IMR-90 (cell line): ENCODE measurements around the gene TMEM63C. TPM values are rescaled to one million over a fixed set of nuclear protein-coding genes. Genes with fewer than 3 reads are reported as not detected.

Experiments
- ATAC-seq: fragments of 200-7000 bp; cut with Tn5 transposase; 2 replicates; pipeline ENCODE4 v1.9.1; 2020; ENCODE audit warnings: low read depth, mild to moderate bottlenecking, moderate library complexity
- BruUV-seq: library from RNA; stranded (reverse); fragments of 400-500 nt; replicated peaks from 2 replicates; lab custom pipeline; 2021; lab: Mats Ljungman, UMichigan
- CTCF ChIA-PET: fragments of 300-600 bp; formaldehyde crosslinking; extraction: SDS; loops from one replicate; lab custom pipeline; 2021; ENCODE audit warnings: antibody characterized with exemption; lab: Yijun Ruan, JAX
- POLR2A ChIA-PET: fragments of 300-600 bp; sonication (Branson Sonifier 250); formaldehyde crosslinking; loops from one replicate; lab custom pipeline; 2022; ENCODE audit warnings: antibody characterized with exemption; ENCODE audit not compliant: unreplicated experiment; lab: Charles Lee
- DNase-seq: peaks from one replicate; pipeline ENCODE4 v3.0.0; 2013
- H2AFZ ChIP-seq: replicated peaks from 2 replicates; pipeline ENCODE3; 2013; ENCODE audit warnings: low read length, mild to moderate bottlenecking; ENCODE audit not compliant: poor library complexity
- H2AK5ac ChIP-seq: 2 replicates; pipeline ENCODE4 v1.6.1; 2013; ENCODE audit warnings: low read depth, low read length, inconsistent platforms
- H2AK9ac ChIP-seq: replicated peaks from 2 replicates; pipeline ENCODE3; 2013; ENCODE audit warnings: mild to moderate bottlenecking, low read depth, low read length, moderate library complexity; ENCODE audit not compliant: poor library complexity
- H2BK120ac ChIP-seq: 2 replicates; pipeline ENCODE4 v1.6.1; 2013; ENCODE audit warnings: low read depth, low read length, inconsistent platforms
- H2BK15ac ChIP-seq: 3 replicates; pipeline ENCODE4 v1.6.1; 2013; ENCODE audit warnings: low read depth, low read length, inconsistent platforms
- H2BK20ac ChIP-seq: 2 replicates; pipeline ENCODE4 v1.6.1; 2013; ENCODE audit warnings: low read depth, mild to moderate bottlenecking, inconsistent platforms, low read length, moderate library complexity
- H2BK5ac ChIP-seq: 2 replicates; pipeline ENCODE4 v1.6.1; 2013; ENCODE audit warnings: mild to moderate bottlenecking, low read depth, low read length, inconsistent platforms; ENCODE audit not compliant: poor library complexity, severe bottlenecking
- H3K14ac ChIP-seq: replicated peaks from 2 replicates; pipeline ENCODE4 v1.6.1; 2013; ENCODE audit warnings: low read depth, low read length, inconsistent platforms
- H3K18ac ChIP-seq: 2 replicates; pipeline ENCODE4 v1.6.1; 2013; ENCODE audit warnings: low read depth, low read length, control low read depth
- H3K23ac ChIP-seq: 2 replicates; pipeline ENCODE4 v1.6.1; 2013; ENCODE audit warnings: low read depth, low read length, inconsistent platforms
- H3K27ac ChIP-seq: 2 replicates; pipeline ENCODE4 v1.5.1; 2013; ENCODE audit warnings: mild to moderate bottlenecking, control low read depth, low read length; ENCODE audit not compliant: insufficient read depth
- H3K27me3 ChIP-seq: 2 replicates; pipeline ENCODE4 v1.6.1; 2013; ENCODE audit warnings: low read length; ENCODE audit not compliant: control insufficient read depth, insufficient read depth
- H3K36me3 ChIP-seq: 2 replicates; pipeline ENCODE4 v1.6.1; 2013; ENCODE audit warnings: low read length, mixed read lengths; ENCODE audit not compliant: control insufficient read depth, insufficient read depth
- H3K4ac ChIP-seq: 2 replicates; pipeline ENCODE4 v1.6.1; 2013; ENCODE audit warnings: low read depth, low read length, inconsistent platforms
- H3K4me1 ChIP-seq: 2 replicates; pipeline ENCODE4 v1.6.1; 2013; ENCODE audit warnings: low read length, mixed read lengths; ENCODE audit not compliant: control insufficient read depth, insufficient read depth
- H3K4me2 ChIP-seq: 2 replicates; pipeline ENCODE4 v1.6.1; 2013; ENCODE audit warnings: low read depth, mild to moderate bottlenecking, control low read depth, low read length, moderate library complexity
- H3K4me3 ChIP-seq: 2 replicates; pipeline ENCODE4 v1.5.1; 2013; ENCODE audit warnings: low read depth, mild to moderate bottlenecking, control low read depth, low read length, moderate library complexity; ENCODE audit not compliant: insufficient read depth
- H3K56ac ChIP-seq: 2 replicates; pipeline ENCODE4 v1.6.1; 2013; ENCODE audit warnings: low read length, inconsistent platforms; ENCODE audit not compliant: insufficient read depth; ENCODE audit errors: extremely low read depth
- H3K79me1 ChIP-seq, 2 experiments: 2 replicates each; pipeline ENCODE4 v1.6.1; 2013; ENCODE audit warnings: low read length in 2 of 2, inconsistent platforms in 1 of 2, low read depth in 1 of 2
- H3K9ac ChIP-seq: 2 replicates; pipeline ENCODE4 v1.6.1; 2013; ENCODE audit warnings: low read depth, low read length, control low read depth
- H3K9me1 ChIP-seq: 2 replicates; pipeline ENCODE4 v1.6.1; 2013; ENCODE audit warnings: low read length, inconsistent platforms; ENCODE audit not compliant: insufficient read depth
- H3K9me3 ChIP-seq: 2 replicates; pipeline ENCODE4 v1.6.1; 2013; ENCODE audit warnings: low read length; ENCODE audit not compliant: control insufficient read depth, insufficient read depth
- H4K20me1 ChIP-seq: 2 replicates; pipeline ENCODE4 v1.6.1; 2013; ENCODE audit warnings: low read length, inconsistent platforms; ENCODE audit not compliant: insufficient read depth
- H4K5ac ChIP-seq: 2 replicates; pipeline ENCODE4 v1.6.1; 2013; ENCODE audit warnings: mild to moderate bottlenecking, low read depth, low read length, control low read depth
- H4K8ac ChIP-seq, 2 experiments: 2 replicates each; pipeline ENCODE4 v1.6.1; 2013; ENCODE audit warnings: low read depth in 2 of 2, low read length in 2 of 2, control low read depth in 1 of 2, inconsistent platforms in 1 of 2
- H4K91ac ChIP-seq: 2 replicates; pipeline ENCODE4 v1.6.1; 2013; ENCODE audit warnings: low read depth, low read length, inconsistent platforms; ENCODE audit not compliant: insufficient read depth
- BHLHE40 ChIP-seq: fragments of 150-350 bp; IDR thresholded peaks from 2 replicates; pipeline ENCODE4 v1.6.1; 2016; ENCODE audit warnings: mild to moderate bottlenecking, low read depth, low read length
- CEBPB ChIP-seq: IDR thresholded peaks from 2 replicates; pipeline ENCODE4 v1.6.1; 2012; ENCODE audit warnings: low read depth, low read length, improper control_type of control experiment
- CHD1 ChIP-seq: IDR thresholded peaks from 2 replicates; pipeline ENCODE4 v1.6.1; 2012; ENCODE audit warnings: low read depth, low read length, improper control_type of control experiment
- FOS ChIP-seq: fragments of 150-350 bp; IDR thresholded peaks from 2 replicates; pipeline ENCODE4 v1.6.1; 2016; ENCODE audit warnings: low read depth, low read length
- MAFK ChIP-seq: IDR thresholded peaks from 2 replicates; pipeline ENCODE4 v1.6.1; 2012; ENCODE audit warnings: low read depth, low read length, improper control_type of control experiment
- MAZ ChIP-seq: IDR thresholded peaks from 2 replicates; pipeline ENCODE4 v1.6.1; 2012; ENCODE audit warnings: low read depth, mild to moderate bottlenecking, low read length, improper control_type of control experiment, moderate library complexity, borderline replicate concordance
- MXI1 ChIP-seq: IDR thresholded peaks from 2 replicates; pipeline ENCODE4 v1.6.1; 2012; ENCODE audit warnings: low read depth, mild to moderate bottlenecking, low read length, moderate library complexity, borderline replicate concordance
- NFE2L2 ChIP-seq: fragments of 150-350 bp; IDR thresholded peaks from 2 replicates; pipeline ENCODE4 v1.6.1; 2016; ENCODE audit warnings: low read depth, mild to moderate bottlenecking, low read length
- POLR2A ChIP-seq: IDR thresholded peaks from 2 replicates; pipeline ENCODE4 v1.6.1; 2012; ENCODE audit warnings: mild to moderate bottlenecking, low read depth, low read length
- RAD21 ChIP-seq: IDR thresholded peaks from 2 replicates; pipeline ENCODE4 v1.6.1; 2012; ENCODE audit warnings: low read length, improper control_type of control experiment
- RCOR1 ChIP-seq: IDR thresholded peaks from 2 replicates; pipeline ENCODE4 v1.6.1; 2012; ENCODE audit warnings: mild to moderate bottlenecking, low read length, improper control_type of control experiment; ENCODE audit not compliant: insufficient replicate concordance
- RFX5 ChIP-seq: IDR thresholded peaks from 2 replicates; pipeline ENCODE4 v1.8.0; 2012; ENCODE audit warnings: low read depth, mild to moderate bottlenecking, low read length, moderate library complexity
- SMC3 ChIP-seq: fragments of 150-350 bp; IDR thresholded peaks from 2 replicates; pipeline ENCODE4 v1.6.1; 2016; ENCODE audit warnings: low read depth, mild to moderate bottlenecking, antibody characterized with exemption, low read length, moderate library complexity
- WGBS, 2 experiments: methylation state at CpG; one replicate each; pipeline versions ENCODE4 v1.1.5 to v1.1.7; 2013; ENCODE audit warnings: missing lambda C conversion rate in 2 of 2; ENCODE audit not compliant: insufficient read length in 1 of 2; ENCODE audit errors: extremely low coverage in 2 of 2; 5-methylcytosine and 5-hydroxymethylcytosine counted together
- dilution Hi-C: fragments of 300-500 bp; cut with HindIII; formaldehyde crosslinking; loops from one replicate; pipeline ENCODE4 v1.14.3; 2018; ENCODE audit warnings: low sequenced_read_pairs; ENCODE audit not compliant: unreplicated experiment
- in situ Hi-C: fragments of 300-500 bp; cut with MboI; formaldehyde crosslinking; loops from 3 replicates; pipeline ENCODE4 v1.14.3; 2019; ENCODE audit warnings: low sequenced_read_pairs, inconsistent platforms, mixed read lengths
- intact Hi-C: fragments of 100-400 bp; cut with micrococcal nuclease; formaldehyde crosslinking; loops from 2 replicates; pipeline ENCODE4 v1.10.0; 2022
- polyA plus RNA-seq, 3 experiments: library from polyadenylated mRNA; depleted of rRNA; stranded (reverse); fragments of >200 nt; gene quantifications; 2 replicates each; pipeline ENCODE4 v1.2.3, GENCODE V29; 2012; ENCODE audit warnings: low replicate concordance in 1 of 3
- total RNA-seq: library from RNA; depleted of rRNA; stranded (reverse); fragments of >200 nt; gene quantifications from 2 replicates; pipeline ENCODE4 v1.2.3, GENCODE V29; 2012
- TF ChIP-seq, protein P1 (sequence below): fragments of 150-350 bp; IDR thresholded peaks from 2 replicates; pipeline ENCODE4 v1.6.1; 2016; ENCODE audit warnings: low read depth, mild to moderate bottlenecking, low read length, moderate library complexity, borderline replicate concordance
- TF ChIP-seq, protein P2 (sequence below): fragments of 150-350 bp; IDR thresholded peaks from 2 replicates; pipeline ENCODE4 v1.6.1; 2017; ENCODE audit warnings: mild to moderate bottlenecking, antibody characterized with exemption, low read length, low read depth
- TF ChIP-seq, protein P3 (sequence below): conservative IDR thresholded peaks from 2 replicates; pipeline ENCODE4 v1.5.1; 2012; ENCODE audit warnings: mild to moderate bottlenecking, low read depth, low read length, improper control_type of control experiment

TMEM63C gene
- total and polyA plus RNA-seq, 2 of the 4 experiments (the other 2 are of a cell fraction): under 0.01 TPM; not detected in 1

DNA sequence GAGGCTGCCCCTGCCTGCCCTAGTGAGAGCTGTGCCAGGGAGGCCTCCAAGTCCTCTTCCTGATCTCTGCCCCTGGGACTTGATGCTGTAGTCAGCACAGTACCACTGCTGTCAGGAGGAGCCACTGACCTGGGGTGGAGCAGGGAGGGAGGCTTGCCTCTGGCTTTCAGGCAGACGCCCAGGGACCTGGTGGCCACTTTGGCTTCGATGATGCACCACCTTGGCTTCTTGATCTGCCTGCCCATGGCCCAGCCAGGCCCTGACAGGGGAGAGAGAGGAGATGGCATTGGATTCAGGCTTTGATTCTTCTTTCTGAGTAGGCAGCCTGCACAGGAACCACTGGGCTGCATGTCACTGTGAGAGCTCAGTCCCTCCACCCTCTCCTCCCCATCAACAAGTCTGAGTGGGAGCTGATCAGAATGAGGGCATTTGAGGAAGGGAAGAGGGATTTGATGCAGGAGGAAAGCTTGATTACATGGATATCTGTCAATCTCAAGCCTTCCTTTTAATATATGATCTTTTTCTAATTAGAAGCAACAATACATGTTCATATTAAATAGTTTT is 24.7 kb downstream of the TMEM63C start:
- H3K18ac ChIP-seq: no peak overlapping the region
- no peak for TF ChIP-seq NFE2L2
- no peak for TF ChIP-seq POLR2A
- TF ChIP-seq MAFK: no peak
- TF ChIP-seq, protein P1, sequence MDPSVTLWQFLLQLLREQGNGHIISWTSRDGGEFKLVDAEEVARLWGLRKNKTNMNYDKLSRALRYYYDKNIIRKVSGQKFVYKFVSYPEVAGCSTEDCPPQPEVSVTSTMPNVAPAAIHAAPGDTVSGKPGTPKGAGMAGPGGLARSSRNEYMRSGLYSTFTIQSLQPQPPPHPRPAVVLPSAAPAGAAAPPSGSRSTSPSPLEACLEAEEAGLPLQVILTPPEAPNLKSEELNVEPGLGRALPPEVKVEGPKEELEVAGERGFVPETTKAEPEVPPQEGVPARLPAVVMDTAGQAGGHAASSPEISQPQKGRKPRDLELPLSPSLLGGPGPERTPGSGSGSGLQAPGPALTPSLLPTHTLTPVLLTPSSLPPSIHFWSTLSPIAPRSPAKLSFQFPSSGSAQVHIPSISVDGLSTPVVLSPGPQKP: no peak
- no peak for TF ChIP-seq FOS
- TF ChIP-seq SMC3: no peak
- TF ChIP-seq MAZ: no peak
- TF ChIP-seq RCOR1: no peak
- no peak for TF ChIP-seq BHLHE40
- TF ChIP-seq, protein P2, sequence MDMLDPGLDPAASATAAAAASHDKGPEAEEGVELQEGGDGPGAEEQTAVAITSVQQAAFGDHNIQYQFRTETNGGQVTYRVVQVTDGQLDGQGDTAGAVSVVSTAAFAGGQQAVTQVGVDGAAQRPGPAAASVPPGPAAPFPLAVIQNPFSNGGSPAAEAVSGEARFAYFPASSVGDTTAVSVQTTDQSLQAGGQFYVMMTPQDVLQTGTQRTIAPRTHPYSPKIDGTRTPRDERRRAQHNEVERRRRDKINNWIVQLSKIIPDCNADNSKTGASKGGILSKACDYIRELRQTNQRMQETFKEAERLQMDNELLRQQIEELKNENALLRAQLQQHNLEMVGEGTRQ: no peak
- no peak for TF ChIP-seq RAD21
- TF ChIP-seq RFX5: no peak
- no peak for TF ChIP-seq CHD1
- TF ChIP-seq, protein P3, sequence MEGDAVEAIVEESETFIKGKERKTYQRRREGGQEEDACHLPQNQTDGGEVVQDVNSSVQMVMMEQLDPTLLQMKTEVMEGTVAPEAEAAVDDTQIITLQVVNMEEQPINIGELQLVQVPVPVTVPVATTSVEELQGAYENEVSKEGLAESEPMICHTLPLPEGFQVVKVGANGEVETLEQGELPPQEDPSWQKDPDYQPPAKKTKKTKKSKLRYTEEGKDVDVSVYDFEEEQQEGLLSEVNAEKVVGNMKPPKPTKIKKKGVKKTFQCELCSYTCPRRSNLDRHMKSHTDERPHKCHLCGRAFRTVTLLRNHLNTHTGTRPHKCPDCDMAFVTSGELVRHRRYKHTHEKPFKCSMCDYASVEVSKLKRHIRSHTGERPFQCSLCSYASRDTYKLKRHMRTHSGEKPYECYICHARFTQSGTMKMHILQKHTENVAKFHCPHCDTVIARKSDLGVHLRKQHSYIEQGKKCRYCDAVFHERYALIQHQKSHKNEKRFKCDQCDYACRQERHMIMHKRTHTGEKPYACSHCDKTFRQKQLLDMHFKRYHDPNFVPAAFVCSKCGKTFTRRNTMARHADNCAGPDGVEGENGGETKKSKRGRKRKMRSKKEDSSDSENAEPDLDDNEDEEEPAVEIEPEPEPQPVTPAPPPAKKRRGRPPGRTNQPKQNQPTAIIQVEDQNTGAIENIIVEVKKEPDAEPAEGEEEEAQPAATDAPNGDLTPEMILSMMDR: no peak
- no peak for TF ChIP-seq CEBPB
- TF ChIP-seq MXI1: no peak
- no peak overlapping the region for H2AK5ac ChIP-seq
- in situ Hi-C loops (no loop called here), dilution Hi-C loops (no loop called here), intact Hi-C loops (no loop called here)
- no peak overlapping the region for H4K5ac ChIP-seq
- H3K4ac ChIP-seq: no peak overlapping the region
- H3K14ac ChIP-seq: no peak overlapping the region
- no peak overlapping the region for H2AFZ ChIP-seq
- WGBS, 2 experiments: no CpG with 5 or more reads among the region's 2 CpGs
- H4K8ac ChIP-seq: no peak overlapping the region
- no peaks in the 10 kb centered on the region for H3K79me1 ChIP-seq
- no peak overlapping the region for H2BK5ac ChIP-seq
- H3K9ac ChIP-seq: no peak overlapping the region
- no peak overlapping the region for H3K4me3 ChIP-seq
- H3K27ac ChIP-seq: no peak overlapping the region
- ATAC-seq (no peak), DNase-seq (no peak)
- H3K9me3 ChIP-seq: no peaks in the 10 kb centered on the region
- no peak overlapping the region for H2AK9ac ChIP-seq
- ChIA-PET CTCF (no interaction called here), POLR2A (no interaction called here)
- no peaks in the 10 kb centered on the region for H3K4me1 ChIP-seq
- no peaks in the 10 kb centered on the region for H3K36me3 ChIP-seq
- no peak overlapping the region for H3K4me2 ChIP-seq
- H3K56ac ChIP-seq: no peak overlapping the region
- H2BK15ac ChIP-seq: no peak overlapping the region
- H3K9me1 ChIP-seq: no peaks in the 10 kb centered on the region
- no peaks in the 10 kb centered on the region for H4K20me1 ChIP-seq
- H4K91ac ChIP-seq: no peak overlapping the region
- no peak overlapping the region for H3K23ac ChIP-seq
- H2BK20ac ChIP-seq: no peak overlapping the region
- peaks cover 4% of the 10 kb centered on the region; the same call in 1 of the 2 replicates for H3K27me3 ChIP-seq
- no peak overlapping the region for H2BK120ac ChIP-seq
- BruUV-seq: no TSS peak
